Measurements from ENCODE around the gene MCOLN1.

MCOLN1 gene

DNA sequence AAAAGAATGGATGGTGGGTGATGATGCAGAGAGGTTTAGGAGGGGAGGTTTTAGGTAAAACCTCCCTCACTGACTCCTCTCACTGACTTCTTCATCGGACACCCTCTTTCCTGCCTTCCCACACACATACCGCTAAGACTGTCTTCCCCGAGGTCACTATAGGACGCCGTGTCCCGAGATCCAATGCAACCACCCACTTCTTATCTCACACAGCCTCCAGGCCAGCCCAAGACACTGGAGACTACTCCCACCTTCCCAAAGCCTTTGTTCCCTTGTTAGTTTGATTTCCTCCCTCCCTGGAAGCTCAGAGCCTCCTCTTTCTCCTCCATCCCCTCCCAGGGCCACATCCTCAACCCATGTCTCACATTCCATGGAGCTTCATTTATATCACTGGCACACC is 56.8 kb downstream of the MCOLN1 start:
- DNase-seq = no peak

DNA sequence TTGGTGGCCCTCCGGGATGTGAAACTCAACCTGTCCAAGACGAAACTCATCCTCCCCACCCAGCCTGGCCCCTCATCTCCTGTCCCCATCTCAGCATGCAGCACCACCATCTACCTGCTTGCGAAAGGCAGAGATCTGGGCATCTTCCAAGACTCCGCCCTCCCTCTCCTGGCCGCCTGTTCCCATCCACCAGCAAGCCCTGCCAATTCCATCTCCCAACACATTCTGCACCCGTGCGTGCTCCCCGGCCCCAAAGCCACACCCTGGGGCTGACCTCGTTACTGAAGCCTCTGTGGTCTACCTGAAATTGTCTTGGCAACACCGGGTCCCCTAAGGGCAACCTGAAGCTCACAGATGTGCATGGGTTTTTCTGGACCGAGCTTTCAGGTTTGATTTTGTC is 60.0 kb downstream of the MCOLN1 start:
- no peak for DNase-seq
